EL (cell line): ENCODE results near the gene MSI2.

ENCODE experiments used
- DNase-seq: peaks from one replicate; pipeline ENCODE4 v3.0.0-alpha.2; 2016

MSI2 gene

DNA sequence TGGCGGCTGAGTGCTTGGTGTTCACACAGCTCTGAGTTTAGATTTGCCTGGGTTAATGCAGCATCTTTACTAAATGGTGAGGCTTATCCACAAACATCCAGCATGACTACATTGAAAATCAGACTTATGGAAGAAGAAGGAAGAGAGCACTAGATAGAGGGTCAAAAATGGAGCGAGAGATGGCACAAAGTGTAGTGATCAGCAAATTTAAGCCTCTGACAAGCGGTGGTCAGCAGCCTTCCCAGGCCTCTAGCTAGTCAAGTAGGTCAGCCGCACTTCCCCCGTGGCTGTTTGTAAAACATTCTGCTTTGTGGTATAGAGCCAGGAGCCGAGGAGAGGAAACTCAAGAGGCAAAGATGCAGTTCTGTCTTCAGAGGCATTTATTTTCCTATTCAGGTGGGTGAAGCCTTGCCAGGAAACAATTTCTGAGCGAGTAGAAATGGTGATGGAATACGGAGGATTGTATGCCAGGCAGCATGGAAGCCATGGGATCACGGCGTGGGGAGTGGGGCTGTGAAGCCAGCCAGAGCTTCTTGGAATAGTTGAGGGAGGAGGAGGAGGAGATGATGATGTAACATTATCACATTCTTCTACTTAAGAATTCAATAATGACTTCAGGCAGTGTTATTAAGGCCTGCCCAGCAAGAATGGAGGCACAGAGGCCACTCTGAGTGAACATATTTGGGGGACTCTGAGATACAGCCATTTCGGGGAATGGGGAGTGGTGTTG lies 118.9 kb downstream of the MSI2 start:
- no peak for DNase-seq

- DNase-seq: no peak
These were observed 119.5 kb downstream of the MSI2 start for GRCh38 chr17:57375770-57376225.

- no peak for DNase-seq
These were observed 120.8 kb downstream of the MSI2 start for GRCh38 chr17:57377094-57377493.

GRCh38 chr17:57379237-57379894 lies 123.0 kb downstream of the MSI2 start:
- no peak for DNase-seq

- no peak for DNase-seq
These were observed 123.6 kb downstream of the MSI2 start for GRCh38 chr17:57379895-57380434.

DNA sequence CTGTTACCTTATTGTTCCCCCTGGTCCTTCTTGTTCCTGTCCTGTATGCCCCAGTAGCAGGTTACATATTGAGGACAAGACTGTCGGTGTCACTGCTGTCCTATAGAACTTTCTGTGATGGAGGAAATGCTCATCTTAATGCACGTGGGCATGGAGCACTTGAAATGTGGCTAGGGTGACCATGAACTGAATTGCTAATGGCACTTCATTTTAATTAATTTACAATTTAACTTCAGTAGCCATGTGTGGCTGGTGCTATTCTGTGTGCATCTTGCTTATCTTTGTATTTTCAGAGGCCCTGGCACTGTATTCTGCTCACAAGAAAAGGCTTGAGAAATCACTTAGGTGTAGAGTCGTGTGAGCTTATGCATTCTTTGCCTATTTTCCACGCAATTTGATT lies 125.2 kb downstream of the MSI2 start:
- no peak for DNase-seq

DNA sequence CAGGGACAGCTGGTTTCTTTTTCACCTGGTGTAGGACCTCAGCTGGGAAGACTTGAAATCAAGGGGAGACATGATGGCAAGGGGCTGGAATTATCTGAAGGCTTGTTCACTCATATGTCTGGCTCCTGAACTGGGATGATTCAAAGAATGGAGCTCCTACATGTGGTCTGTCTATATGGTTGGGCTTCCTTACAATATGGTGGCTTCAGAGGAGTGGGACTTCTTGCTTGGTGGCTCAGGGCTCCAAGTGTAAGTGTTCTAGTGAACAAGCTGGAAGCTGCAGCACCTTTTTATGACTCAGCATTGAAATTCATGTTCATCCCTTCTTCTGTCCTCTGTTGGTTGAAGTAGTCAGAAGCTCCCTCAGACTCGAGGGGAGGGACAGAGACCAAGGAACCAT lies 127.9 kb downstream of the MSI2 start:
- DNase-seq: no peak

DNA sequence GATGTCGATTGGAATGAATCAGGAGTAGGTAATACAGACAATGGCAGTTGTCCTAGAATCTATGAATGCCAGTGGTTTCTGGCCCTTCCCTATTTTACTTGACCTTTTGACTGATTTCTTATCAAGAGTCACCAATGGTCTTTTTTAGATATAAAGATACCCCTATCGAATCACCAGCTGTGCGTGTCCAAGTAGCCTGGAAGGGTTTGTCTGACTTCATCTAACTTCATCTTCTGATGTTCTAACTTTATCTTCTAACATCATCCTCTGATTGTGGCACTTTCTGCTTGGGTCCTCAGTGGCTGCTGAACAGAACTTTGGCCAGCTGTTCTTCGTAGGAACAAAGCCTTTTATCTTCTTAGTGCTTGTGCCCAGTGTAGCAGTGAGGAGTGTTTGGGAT lies 129.7 kb downstream of the MSI2 start:
- no peak for DNase-seq

- no peak for DNase-seq
These were observed 131.3 kb downstream of the MSI2 start for GRCh38 chr17:57387575-57387974.

GRCh38 chr17:57388131-57388725 lies 131.9 kb downstream of the MSI2 start:
- DNase-seq: no peak

- DNase-seq: no peak
These were observed 133.2 kb downstream of the MSI2 start for GRCh38 chr17:57389473-57389872.

- DNase-seq: no peak
These were observed 134.9 kb downstream of the MSI2 start for GRCh38 chr17:57391076-57391825.

GRCh38 chr17:57391857-57392471 lies 135.6 kb downstream of the MSI2 start:
- no peak for DNase-seq

DNA sequence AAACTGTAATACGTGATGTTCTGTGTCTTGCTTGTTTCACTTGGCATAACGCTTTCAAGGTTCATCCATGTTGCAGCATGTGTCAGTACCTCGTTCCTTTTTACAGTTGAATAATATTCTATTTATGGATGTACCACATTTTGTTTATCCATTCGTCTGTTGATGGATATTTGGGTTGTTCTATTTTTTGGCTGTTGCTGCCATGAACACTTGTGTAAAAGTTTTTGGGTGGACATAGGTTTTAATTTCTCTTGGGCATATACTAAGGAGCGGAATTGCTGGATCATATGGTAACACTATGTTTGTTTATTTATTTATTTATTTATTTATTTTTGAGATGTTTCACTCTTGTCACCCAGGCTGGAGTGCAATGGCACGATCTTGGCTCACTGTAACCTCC lies 137.0 kb downstream of the MSI2 start:
- DNase-seq: no peak

GRCh38 chr17:57394375-57394774 lies 138.1 kb downstream of the MSI2 start:
- no peak for DNase-seq

- DNase-seq: no peak
These were observed 139.5 kb downstream of the MSI2 start for GRCh38 chr17:57395721-57396321.

- DNase-seq: no peak
These were observed 140.2 kb downstream of the MSI2 start for GRCh38 chr17:57396511-57396921.

- DNase-seq: no peak
These were observed 141.1 kb downstream of the MSI2 start for GRCh38 chr17:57397402-57397801.

DNA sequence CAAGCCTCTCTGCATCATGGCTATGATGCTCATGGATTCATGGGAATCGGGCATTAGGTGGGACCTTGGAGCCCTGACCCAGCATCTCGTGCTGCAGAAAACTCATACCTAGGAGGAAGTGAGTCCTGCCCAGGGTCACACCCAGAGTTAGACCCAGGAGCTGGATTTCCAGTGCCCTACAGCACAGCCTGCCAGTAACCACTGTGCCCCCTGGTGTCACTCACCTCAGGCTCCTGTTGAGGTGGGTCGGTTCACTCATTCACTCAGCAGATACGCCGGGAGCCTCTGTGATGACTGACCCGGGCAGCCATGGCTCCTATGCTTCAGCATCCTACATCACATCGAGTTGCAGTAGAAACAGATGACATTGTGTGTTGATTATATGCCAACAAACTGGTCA lies 143.4 kb downstream of the MSI2 start:
- DNase-seq: no peak

DNA sequence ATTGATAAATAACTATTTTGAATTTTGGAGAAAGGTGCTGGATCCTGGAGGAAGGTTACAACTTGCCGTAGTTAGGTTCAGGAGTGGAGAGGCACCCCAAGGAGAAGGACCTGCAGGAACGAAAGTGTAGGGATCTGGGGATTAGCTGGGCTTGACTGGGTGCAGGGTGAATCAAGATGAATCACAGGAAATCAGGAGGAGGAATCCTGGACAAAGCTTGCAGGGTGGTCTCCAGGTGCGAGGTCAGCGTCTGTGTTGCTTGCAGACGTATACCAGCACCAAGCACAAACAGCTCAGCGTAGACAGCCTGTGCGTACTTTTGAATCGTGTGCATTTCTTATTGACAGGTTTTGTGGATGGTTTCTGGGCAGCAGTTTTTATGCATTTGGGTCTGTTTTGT lies 144.3 kb downstream of the MSI2 start:
- no peak for DNase-seq

GRCh38 chr17:57401556-57402488 lies 145.5 kb downstream of the MSI2 start:
- no peak for DNase-seq
